Thyroid gland (tissue), 4 donors: Measurements from ENCODE around the gene IL2RA. TPM values are rescaled to one million over a fixed set of nuclear protein-coding genes. Genes with fewer than 3 reads are reported as not detected.

Experiments
- DNase-seq, 2 donors: peaks; one replicate each; pipeline ENCODE4 v3.0.0-alpha.2; 2019
- H3K27ac ChIP-seq, 3 donors: fragments of 200-600 bp; sonication (generic); 1 replicate in 2 of 3; 2 replicates in 1 of 3; pipeline ENCODE4 v1.5.1; 2016 to 2019; ENCODE audit warnings: mild to moderate bottlenecking in 1 of 3, moderate library complexity in 1 of 3
- H3K27me3 ChIP-seq: fragments of 200-600 bp; sonication (generic); one replicate; pipeline ENCODE4 v1.5.1; 2019
- H3K36me3 ChIP-seq, 2 donors: fragments of 200-600 bp; sonication (generic); one replicate each; pipeline ENCODE4 v1.5.1; 2016 to 2019
- H3K4me1 ChIP-seq, 2 donors: fragments of 200-600 bp; sonication (generic); one replicate each; pipeline ENCODE4 v1.5.1; 2017 to 2019
- H3K4me3 ChIP-seq, 3 donors: fragments of 200-600 bp; sonication (generic); replicated peaks in 1 of 3; 1 replicate in 2 of 3; 2 replicates in 1 of 3; pipeline ENCODE4 v1.5.1; 2016; ENCODE audit warnings: mild to moderate bottlenecking in 1 of 3
- H3K9me3 ChIP-seq: fragments of 200-600 bp; sonication (generic); one replicate; pipeline ENCODE4 v1.5.1; 2017
- POLR2A ChIP-seq, 2 donors: fragments of 450-650 bp; IDR thresholded peaks; one replicate each; pipeline ENCODE4 v1.6.1; 2017; ENCODE audit warnings: antibody characterized with exemption in 2 of 2, mild to moderate bottlenecking in 2 of 2, moderate library complexity in 1 of 2
- WGBS, 2 donors: methylation state at CpG; one replicate each; pipeline ENCODE4 v1.1.5; 2017; 5-methylcytosine and 5-hydroxymethylcytosine counted together
- intact Hi-C: fragments of 100-400 bp; cut with DNase I; formaldehyde crosslinking; loops from one replicate; pipeline ENCODE4 v1.15.1; 2023
- total RNA-seq, 4 donors: library from RNA; depleted of rRNA; stranded (reverse); fragments of >200 nt; gene quantifications; one replicate each; pipeline ENCODE4 v1.2.3, GENCODE V29; 2016
- TF ChIP-seq, protein P1 (sequence below), 6 experiments: fragments of 200-600 bp in 3 of 6; fragments of 450-650 bp in 3 of 6; sonication (generic) in 3 of 6; IDR thresholded peaks; one replicate each; pipeline ENCODE4 v1.5.1; 2016 to 2019; ENCODE audit warnings: antibody characterized with exemption in 6 of 6, mild to moderate bottlenecking in 2 of 6, inconsistent platforms in 1 of 6, moderate library complexity in 1 of 6

IL2RA gene
- total RNA-seq, 4 donors from 2014 or later, result 1.7 to 11.3 (median 2.3) TPM

- intact Hi-C loops, result no loop called here
- H3K4me1 ChIP-seq, result peaks cover 0 to 24% of the 10 kb centered on the region in 2 donors
- H3K36me3 ChIP-seq, result no peaks in the 10 kb centered on the region
- no peak overlapping the region for H3K4me3 ChIP-seq
- H3K9me3 ChIP-seq, result no peaks in the 10 kb centered on the region
- 96% methylated on average over 7 of the region's 7 CpGs for WGBS, 2 donors
- no peak for DNase-seq
- H3K27ac ChIP-seq, result no peak overlapping the region
- TF ChIP-seq, protein P1, sequence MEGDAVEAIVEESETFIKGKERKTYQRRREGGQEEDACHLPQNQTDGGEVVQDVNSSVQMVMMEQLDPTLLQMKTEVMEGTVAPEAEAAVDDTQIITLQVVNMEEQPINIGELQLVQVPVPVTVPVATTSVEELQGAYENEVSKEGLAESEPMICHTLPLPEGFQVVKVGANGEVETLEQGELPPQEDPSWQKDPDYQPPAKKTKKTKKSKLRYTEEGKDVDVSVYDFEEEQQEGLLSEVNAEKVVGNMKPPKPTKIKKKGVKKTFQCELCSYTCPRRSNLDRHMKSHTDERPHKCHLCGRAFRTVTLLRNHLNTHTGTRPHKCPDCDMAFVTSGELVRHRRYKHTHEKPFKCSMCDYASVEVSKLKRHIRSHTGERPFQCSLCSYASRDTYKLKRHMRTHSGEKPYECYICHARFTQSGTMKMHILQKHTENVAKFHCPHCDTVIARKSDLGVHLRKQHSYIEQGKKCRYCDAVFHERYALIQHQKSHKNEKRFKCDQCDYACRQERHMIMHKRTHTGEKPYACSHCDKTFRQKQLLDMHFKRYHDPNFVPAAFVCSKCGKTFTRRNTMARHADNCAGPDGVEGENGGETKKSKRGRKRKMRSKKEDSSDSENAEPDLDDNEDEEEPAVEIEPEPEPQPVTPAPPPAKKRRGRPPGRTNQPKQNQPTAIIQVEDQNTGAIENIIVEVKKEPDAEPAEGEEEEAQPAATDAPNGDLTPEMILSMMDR (IDR thresholded peaks at IDR 0.05), result no peak
- no peak for TF ChIP-seq POLR2A (IDR thresholded peaks at IDR 0.05)
- H3K27me3 ChIP-seq, result no peaks in the 10 kb centered on the region
Observed at GRCh38 chr10:6048281-6049030, 13.7 kb downstream of the IL2RA start.

- TF ChIP-seq, protein P1 (IDR thresholded peaks at IDR 0.05), result no peak
- no peak for TF ChIP-seq POLR2A (IDR thresholded peaks at IDR 0.05)
- no peak overlapping the region for H3K4me3 ChIP-seq
- no peaks in the 10 kb centered on the region for H3K27me3 ChIP-seq
- no peaks in the 10 kb centered on the region for H3K36me3 ChIP-seq
- H3K9me3 ChIP-seq, result no peaks in the 10 kb centered on the region
- H3K27ac ChIP-seq, result no peak overlapping the region
- no peak for DNase-seq
- peaks cover 0 to 18% of the 10 kb centered on the region in 2 donors for H3K4me1 ChIP-seq
- 84 to 92% methylated on average over 7 of the region's 7 CpGs for WGBS, 2 donors
- intact Hi-C loops, result no loop called here
Observed at GRCh38 chr10:6047847-6048246, 14.3 kb downstream of the IL2RA start.

DNA sequence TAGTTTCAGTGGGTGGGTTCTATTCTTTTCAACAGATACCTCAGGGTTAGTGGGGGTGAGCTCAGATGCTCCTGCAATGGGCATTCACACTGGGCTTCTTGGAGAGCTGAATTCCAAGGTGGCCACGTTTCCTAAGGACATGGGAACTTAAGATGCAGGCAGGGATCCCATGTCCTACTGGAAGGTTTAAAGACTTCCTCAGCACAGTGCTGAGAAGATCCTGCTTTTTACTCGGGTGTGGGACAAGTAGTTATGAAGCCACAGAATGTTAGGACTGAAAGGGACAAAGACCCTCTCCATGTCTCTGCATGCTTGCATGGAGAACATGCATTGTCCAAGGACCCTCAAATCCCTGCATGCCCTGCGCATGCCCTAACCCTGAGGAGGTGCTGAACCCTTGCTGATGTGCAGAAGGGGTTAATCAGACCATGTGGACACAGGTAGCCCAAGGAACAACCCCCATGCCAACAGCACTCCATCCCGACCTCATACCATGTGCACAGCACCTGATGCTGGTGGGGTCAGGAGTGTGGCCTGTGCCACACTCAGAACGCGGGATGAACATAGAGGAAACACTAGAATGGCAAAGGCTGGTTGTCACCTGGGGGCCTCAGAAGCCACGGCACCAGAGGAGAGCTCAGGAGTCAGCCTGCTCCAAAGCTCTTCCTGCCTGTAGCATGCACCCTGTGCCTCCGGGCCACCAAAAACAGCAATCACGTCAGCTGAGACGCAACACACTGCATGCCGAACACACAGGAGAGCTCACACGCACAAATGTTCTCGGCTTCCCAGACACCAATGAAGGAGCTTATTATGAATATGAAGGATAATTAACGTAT, 15.2 kb downstream of the IL2RA start:
- Histone ChIP-seq H3K36me3 (no peaks in the 10 kb centered on the region), H3K9me3 (no peaks in the 10 kb centered on the region), H3K27me3 (no peaks in the 10 kb centered on the region), H3K4me1 (peaks cover 0 to 9% of the 10 kb centered on the region in 2 donors), H3K4me3 (no peak overlapping the region), H3K27ac (no peak overlapping the region)
- WGBS, 2 donors, result 78 to 85% methylated on average over 14 of the region's 14 CpGs
- TF ChIP-seq, protein P1 (IDR thresholded peaks at IDR 0.05), result no peak
- TF ChIP-seq POLR2A (IDR thresholded peaks at IDR 0.05), result no peak
- intact Hi-C loops, result no loop called here
- DNase-seq, result no peak

DNA sequence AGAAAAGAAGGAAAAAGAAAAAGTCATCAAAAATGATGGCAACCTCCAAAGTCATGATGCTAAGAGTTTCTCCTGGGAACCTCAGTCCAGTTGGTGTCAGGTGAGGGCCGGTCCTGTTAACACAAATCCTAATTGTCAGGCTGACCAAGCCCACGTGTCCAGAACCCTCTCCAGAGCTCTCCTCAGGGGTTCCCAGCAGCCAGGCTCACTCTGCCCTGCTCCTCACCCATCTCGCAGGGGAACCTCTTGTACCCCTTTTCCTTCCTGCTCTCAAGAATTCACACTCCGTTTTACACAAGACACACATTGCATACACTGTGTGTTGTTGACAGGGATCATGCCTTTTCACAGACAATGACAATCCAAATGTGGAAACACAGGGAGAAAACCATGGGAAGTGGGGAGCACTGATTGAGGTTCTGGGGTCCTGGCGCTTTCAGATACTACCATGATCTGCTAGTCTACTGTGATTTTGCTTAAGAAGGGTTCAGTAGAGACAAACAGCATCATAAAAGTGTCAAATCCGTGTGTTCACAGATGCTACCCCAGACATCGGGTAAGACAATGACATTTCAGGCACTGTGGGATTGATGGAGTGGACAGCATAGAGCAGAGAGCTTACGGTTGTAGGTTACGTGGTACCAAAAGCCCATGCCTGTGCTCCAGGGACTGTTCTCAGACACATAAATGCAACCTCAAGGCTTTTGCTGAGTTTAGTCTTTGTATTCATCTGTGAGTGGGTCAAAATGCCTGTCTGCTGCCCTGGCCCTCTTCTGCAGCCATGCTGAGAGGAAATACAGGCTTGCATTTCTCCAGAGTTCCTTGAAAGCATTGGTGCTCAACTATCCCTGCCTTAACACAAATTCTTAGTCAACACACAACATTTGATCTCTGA, 16.0 kb downstream of the IL2RA start:
- H3K9me3 ChIP-seq, result no peaks in the 10 kb centered on the region
- no peaks in the 10 kb centered on the region for H3K27me3 ChIP-seq
- intact Hi-C loops, result no loop called here
- no peak overlapping the region for H3K27ac ChIP-seq
- H3K36me3 ChIP-seq, result no peaks in the 10 kb centered on the region
- TF ChIP-seq, protein P1 (IDR thresholded peaks at IDR 0.05), result no peak
- TF ChIP-seq POLR2A (IDR thresholded peaks at IDR 0.05), result no peak
- H3K4me1 ChIP-seq, result peaks cover 0 to 8% of the 10 kb centered on the region in 2 donors
- no peak for DNase-seq
- H3K4me3 ChIP-seq, result no peak overlapping the region
- 69 to 73% methylated on average over 9 of the region's 9 CpGs for WGBS, 2 donors
